ENCODE measurements around the gene MCC.

The MCC gene

DNA sequence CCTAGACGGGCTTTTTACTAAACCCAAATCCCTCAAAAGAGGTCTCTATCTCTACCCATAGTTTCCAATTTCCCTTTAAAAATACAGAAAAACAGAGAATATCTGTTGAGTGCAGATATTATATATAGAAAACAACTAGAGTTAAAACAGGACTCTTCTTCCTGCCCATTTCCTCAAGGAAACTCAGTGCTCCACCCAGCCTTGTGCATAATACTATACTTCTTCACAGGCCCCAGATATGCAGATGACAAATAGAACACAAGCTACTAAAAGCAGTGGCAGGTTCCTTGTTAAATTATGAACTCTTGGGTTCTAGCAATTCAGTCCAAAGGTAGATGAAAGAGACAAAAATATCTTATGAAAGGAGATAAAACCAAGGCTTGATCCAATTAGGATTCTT, 253.7 kb downstream of the MCC start:
- no peak overlapping the region for H3K4me3 ChIP-seq (ENCODE audit: insufficient read length, low read depth)
- TF ChIP-seq SUZ12 (IDR thresholded peaks at IDR 0.05; ENCODE audit: extremely low read depth, insufficient read depth, insufficient read length) (no peak), ZNF274 (IDR thresholded peaks at IDR 0.05; ENCODE audit: low read depth, low read length) (no peak), YY1 (IDR thresholded peaks at IDR 0.05; ENCODE audit: insufficient read depth, insufficient read length) (no peak)
- H3K27me3 ChIP-seq (ENCODE audit: insufficient read depth, insufficient read length), result no peaks in the 10 kb centered on the region
- no peak for DNase-seq (ENCODE audit: low read depth, low spot score)
- H3K36me3 ChIP-seq (ENCODE audit: insufficient read depth, insufficient read length, low read length), result no peaks in the 10 kb centered on the region
- no peaks in the 10 kb centered on the region for H3K4me1 ChIP-seq (ENCODE audit: insufficient read depth, insufficient read length)
- H3K9me3 ChIP-seq (ENCODE audit: insufficient read depth, low read length), result no peaks in the 10 kb centered on the region
- H3K9ac ChIP-seq (ENCODE audit: insufficient read length, low read depth), result no peak overlapping the region

DNA sequence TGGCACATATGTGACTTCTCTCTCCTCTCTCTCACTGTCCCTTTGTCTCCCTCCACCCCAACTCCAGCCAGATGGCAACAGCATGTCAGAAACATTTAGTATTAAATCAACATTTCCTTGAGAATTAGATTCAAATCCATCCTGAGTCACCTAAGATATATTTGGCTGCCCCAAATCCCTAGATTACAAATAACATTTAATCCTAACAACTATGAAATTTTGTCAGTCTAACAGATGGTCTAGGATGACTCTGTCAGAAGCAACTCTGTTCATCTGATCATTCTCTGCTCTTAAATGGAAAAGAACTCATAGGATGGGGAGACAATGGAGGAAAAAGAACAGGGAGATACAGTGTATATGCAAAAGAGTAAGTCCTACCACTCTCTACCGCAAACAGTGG, 254.6 kb downstream of the MCC start:
- Histone ChIP-seq H3K9me3 (ENCODE audit: insufficient read depth, low read length) (no peaks in the 10 kb centered on the region), H3K4me3 (ENCODE audit: insufficient read length, low read depth) (no peak overlapping the region), H3K27me3 (ENCODE audit: insufficient read depth, insufficient read length) (no peaks in the 10 kb centered on the region), H3K36me3 (ENCODE audit: insufficient read depth, insufficient read length, low read length) (no peaks in the 10 kb centered on the region), H3K4me1 (ENCODE audit: insufficient read depth, insufficient read length) (no peaks in the 10 kb centered on the region), H3K9ac (ENCODE audit: insufficient read length, low read depth) (no peak overlapping the region)
- DNase-seq (ENCODE audit: low read depth, low spot score), result no peak
- no peak for TF ChIP-seq SUZ12 (IDR thresholded peaks at IDR 0.05; ENCODE audit: extremely low read depth, insufficient read depth, insufficient read length)
- TF ChIP-seq ZNF274 (IDR thresholded peaks at IDR 0.05; ENCODE audit: low read depth, low read length), result no peak

DNA sequence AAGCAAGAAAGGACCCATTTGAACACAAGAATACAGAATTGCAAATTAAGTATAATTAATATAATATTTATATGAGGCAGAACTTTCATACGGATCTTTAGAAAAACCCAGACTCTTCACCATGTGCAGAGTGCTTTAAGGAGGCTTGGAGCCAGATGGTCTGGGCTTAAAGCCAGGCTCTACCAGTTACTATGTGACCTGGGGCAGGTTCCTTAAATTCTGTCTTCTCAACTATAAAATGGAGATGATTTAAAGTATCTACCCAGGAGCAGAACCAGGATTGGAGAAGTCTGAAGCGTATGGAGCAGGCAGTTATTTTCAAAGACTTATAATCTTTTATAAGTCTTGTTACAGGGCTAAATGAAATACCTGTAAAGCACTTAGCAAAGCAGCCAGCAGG, 255.6 kb downstream of the MCC start:
- Histone ChIP-seq H3K9me3 (ENCODE audit: insufficient read depth, low read length) (no peaks in the 10 kb centered on the region), H3K4me1 (ENCODE audit: insufficient read depth, insufficient read length) (no peaks in the 10 kb centered on the region), H3K9ac (ENCODE audit: insufficient read length, low read depth) (no peak overlapping the region), H3K27me3 (ENCODE audit: insufficient read depth, insufficient read length) (no peaks in the 10 kb centered on the region), H3K36me3 (ENCODE audit: insufficient read depth, insufficient read length, low read length) (peaks cover 2% of the 10 kb centered on the region), H3K4me3 (ENCODE audit: insufficient read length, low read depth) (no peak overlapping the region)
- no peak for TF ChIP-seq ZNF274 (IDR thresholded peaks at IDR 0.05; ENCODE audit: low read depth, low read length)
- TF ChIP-seq YY1 (IDR thresholded peaks at IDR 0.05; ENCODE audit: insufficient read depth, insufficient read length), result no peak
- no peak for DNase-seq (ENCODE audit: low read depth, low spot score)

DNA sequence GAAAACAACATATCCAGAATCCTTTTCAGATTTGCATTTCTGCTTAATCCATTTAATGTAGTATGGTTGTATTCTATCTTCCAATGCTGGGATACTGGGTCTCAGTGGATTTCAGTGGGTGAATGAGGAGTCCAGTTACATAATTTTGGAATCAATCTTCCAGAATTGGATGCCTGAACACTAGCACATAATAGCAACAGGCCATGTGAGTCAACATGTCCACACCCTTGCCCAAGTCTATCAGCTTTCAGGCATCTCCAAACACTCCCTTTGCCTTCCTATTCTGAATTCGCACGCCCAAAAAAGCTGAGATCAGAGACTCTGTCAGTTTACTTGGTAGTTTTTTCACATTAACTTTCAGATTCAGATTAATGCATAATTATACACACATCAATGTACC, 256.0 kb downstream of the MCC start:
- Histone ChIP-seq H3K9ac (ENCODE audit: insufficient read length, low read depth) (no peak overlapping the region), H3K27me3 (ENCODE audit: insufficient read depth, insufficient read length) (no peaks in the 10 kb centered on the region), H3K4me3 (ENCODE audit: insufficient read length, low read depth) (no peak overlapping the region), H3K4me1 (ENCODE audit: insufficient read depth, insufficient read length) (no peaks in the 10 kb centered on the region), H3K9me3 (ENCODE audit: insufficient read depth, low read length) (no peaks in the 10 kb centered on the region), H3K36me3 (ENCODE audit: insufficient read depth, insufficient read length, low read length) (peaks cover 2% of the 10 kb centered on the region)
- TF ChIP-seq ZNF274 (IDR thresholded peaks at IDR 0.05; ENCODE audit: low read depth, low read length), result no peak
- no peak for TF ChIP-seq YY1 (IDR thresholded peaks at IDR 0.05; ENCODE audit: insufficient read depth, insufficient read length)
- no peak for TF ChIP-seq SUZ12 (IDR thresholded peaks at IDR 0.05; ENCODE audit: extremely low read depth, insufficient read depth, insufficient read length)
- DNase-seq (ENCODE audit: low read depth, low spot score), result no peak

DNA sequence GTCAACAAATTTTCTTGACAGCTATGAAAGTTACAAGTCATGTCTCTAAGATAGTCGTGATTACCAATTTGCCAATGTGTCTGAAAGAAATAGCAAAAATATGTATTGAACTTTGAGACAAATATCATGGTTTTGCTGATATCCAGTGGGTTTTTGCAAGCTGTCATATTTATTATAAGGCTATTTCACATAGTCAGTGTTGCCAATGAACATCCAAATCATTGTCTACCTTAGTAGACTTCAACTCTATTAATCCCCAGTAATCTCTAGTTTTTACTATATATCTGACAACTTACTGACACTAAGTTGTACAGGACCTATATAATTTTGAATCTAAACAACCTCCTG, 256.6 kb downstream of the MCC start:
- no peak for TF ChIP-seq ZNF274 (IDR thresholded peaks at IDR 0.05; ENCODE audit: low read depth, low read length)
- no peak for TF ChIP-seq SUZ12 (IDR thresholded peaks at IDR 0.05; ENCODE audit: extremely low read depth, insufficient read depth, insufficient read length)
- TF ChIP-seq YY1 (IDR thresholded peaks at IDR 0.05; ENCODE audit: insufficient read depth, insufficient read length), result no peak
- DNase-seq (ENCODE audit: low read depth, low spot score), result no peak
- H3K4me1 ChIP-seq (ENCODE audit: insufficient read depth, insufficient read length), result no peaks in the 10 kb centered on the region
- no peak overlapping the region for H3K4me3 ChIP-seq (ENCODE audit: insufficient read length, low read depth)
- H3K9me3 ChIP-seq (ENCODE audit: insufficient read depth, low read length), result no peaks in the 10 kb centered on the region
- H3K9ac ChIP-seq (ENCODE audit: insufficient read length, low read depth), result no peak overlapping the region
- peaks cover 2% of the 10 kb centered on the region for H3K36me3 ChIP-seq (ENCODE audit: insufficient read depth, insufficient read length, low read length)
- no peaks in the 10 kb centered on the region for H3K27me3 ChIP-seq (ENCODE audit: insufficient read depth, insufficient read length)

DNA sequence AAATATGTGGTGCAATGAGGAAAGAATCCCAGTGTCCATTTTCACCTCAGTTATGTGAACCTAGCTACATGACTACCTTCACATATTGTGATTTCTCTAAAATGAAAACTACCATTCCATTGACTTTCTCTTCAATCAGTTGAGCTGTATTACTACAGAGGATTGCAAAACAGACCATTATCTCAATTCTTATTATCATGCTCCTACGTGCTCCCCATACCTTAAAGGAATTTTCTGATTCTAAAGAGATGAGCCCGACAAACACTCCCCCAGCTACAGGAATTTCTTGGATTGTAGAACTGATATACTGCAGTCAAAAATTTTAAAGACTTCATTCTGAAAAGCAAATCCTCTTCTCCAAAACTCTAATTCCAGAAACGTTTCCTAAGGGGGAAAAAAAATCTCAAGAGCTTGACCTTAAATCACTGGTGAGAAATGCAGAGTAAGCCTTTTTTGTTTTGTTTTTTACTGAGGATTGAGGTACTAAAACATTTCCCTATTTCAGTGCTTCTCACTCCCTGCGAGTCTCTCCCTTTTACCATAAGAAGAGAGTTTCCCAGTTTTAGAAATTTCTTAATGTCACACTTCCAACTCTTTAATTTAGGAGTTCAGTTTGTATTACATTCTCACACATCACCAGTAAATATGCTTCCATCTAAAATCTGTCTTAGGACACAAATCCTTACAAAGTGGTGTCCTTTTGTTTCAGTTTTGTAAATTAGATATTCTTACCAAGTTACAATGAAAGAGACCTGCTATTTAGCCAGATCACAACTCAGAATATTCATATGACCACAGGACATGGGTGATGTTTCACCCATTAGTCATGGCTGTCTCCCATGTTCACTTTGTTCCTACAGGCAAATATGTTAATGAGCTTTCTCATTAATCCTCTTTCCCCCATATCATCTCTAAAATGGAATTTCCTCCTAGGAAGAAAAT, 257.3 kb downstream of the MCC start:
- no peak for DNase-seq (ENCODE audit: low read depth, low spot score)
- no peak for TF ChIP-seq YY1 (IDR thresholded peaks at IDR 0.05; ENCODE audit: insufficient read depth, insufficient read length)
- no peak for TF ChIP-seq ZNF274 (IDR thresholded peaks at IDR 0.05; ENCODE audit: low read depth, low read length)
- TF ChIP-seq SUZ12 (IDR thresholded peaks at IDR 0.05; ENCODE audit: extremely low read depth, insufficient read depth, insufficient read length), result no peak
- H3K4me1 ChIP-seq (ENCODE audit: insufficient read depth, insufficient read length), result no peaks in the 10 kb centered on the region
- no peaks in the 10 kb centered on the region for H3K9me3 ChIP-seq (ENCODE audit: insufficient read depth, low read length)
- H3K36me3 ChIP-seq (ENCODE audit: insufficient read depth, insufficient read length, low read length), result peaks cover 2% of the 10 kb centered on the region
- no peak overlapping the region for H3K9ac ChIP-seq (ENCODE audit: insufficient read length, low read depth)
- H3K4me3 ChIP-seq (ENCODE audit: insufficient read length, low read depth), result no peak overlapping the region
- H3K27me3 ChIP-seq (ENCODE audit: insufficient read depth, insufficient read length), result no peaks in the 10 kb centered on the region

DNA sequence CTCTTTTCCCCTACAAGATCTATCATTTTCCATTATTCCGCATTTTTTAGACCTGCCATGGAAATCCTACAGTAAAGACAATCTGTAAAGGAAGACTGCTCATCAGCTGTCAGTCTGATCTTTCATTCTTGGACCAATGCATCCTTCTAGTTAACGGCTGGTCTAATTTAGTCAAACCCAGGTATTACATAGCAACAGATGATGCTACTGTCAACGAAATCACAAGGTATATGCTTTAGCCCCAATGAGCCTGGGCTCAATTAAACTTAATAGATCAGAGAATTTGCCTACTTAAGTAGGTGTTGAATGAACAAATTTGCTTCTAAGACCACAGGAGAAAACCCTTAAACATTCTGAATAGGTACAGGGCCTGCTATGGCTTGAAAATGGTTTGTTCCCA, 260.5 kb downstream of the MCC start:
- H3K4me1 ChIP-seq (ENCODE audit: insufficient read depth, insufficient read length), result no peaks in the 10 kb centered on the region
- no peak overlapping the region for H3K9ac ChIP-seq (ENCODE audit: insufficient read length, low read depth)
- H3K36me3 ChIP-seq (ENCODE audit: insufficient read depth, insufficient read length, low read length), result peaks cover 2% of the 10 kb centered on the region
- TF ChIP-seq ZNF274 (IDR thresholded peaks at IDR 0.05; ENCODE audit: low read depth, low read length) (no peak), YY1 (IDR thresholded peaks at IDR 0.05; ENCODE audit: insufficient read depth, insufficient read length) (no peak), SUZ12 (IDR thresholded peaks at IDR 0.05; ENCODE audit: extremely low read depth, insufficient read depth, insufficient read length) (no peak)
- no peaks in the 10 kb centered on the region for H3K27me3 ChIP-seq (ENCODE audit: insufficient read depth, insufficient read length)
- H3K9me3 ChIP-seq (ENCODE audit: insufficient read depth, low read length), result 0 out of 2 replicates have a peak, but pooled peaks cover 3% of the 10 kb centered on the region
- DNase-seq (ENCODE audit: low read depth, low spot score), result no peak
- no peak overlapping the region for H3K4me3 ChIP-seq (ENCODE audit: insufficient read length, low read depth)
